K562 (cell line): ENCODE data around the gene LIMS2. TPM values are rescaled to one million over a fixed set of nuclear protein-coding genes. Genes with fewer than 3 reads are reported as not detected.

ENCODE experiments used
- ATAC-seq: fragments of 200-7000 bp; cut with Tn5 transposase; 3 replicates; pipeline ENCODE4 v1.9.1; 2020; ENCODE audit warnings: moderate library complexity
- BruUV-seq: library from RNA; stranded (reverse); fragments of 400-500 nt; replicated peaks from 2 replicates; lab custom pipeline; 2021; lab: Mats Ljungman, UMichigan
- CTCF ChIA-PET: fragments of 300-600 bp; formaldehyde crosslinking; extraction: SDS; loops from one replicate; lab custom pipeline; 2021; ENCODE audit warnings: low intra/inter-chr PET ratio; lab: Yijun Ruan, JAX
- POLR2A ChIA-PET: fragments of 300-600, 350-650 bp; sonication (Branson Sonifier 250); formaldehyde crosslinking; extraction: SDS; loops from one replicate; lab custom pipeline; 2021; ENCODE audit warnings: antibody characterized with exemption, inconsistent platforms; lab: Yijun Ruan, JAX
- DNase-seq, 4 experiments: peaks; one replicate each; pipeline versions ENCODE4 v3.0.0 to v3.0.0-alpha.2; 2011 to 2018; ENCODE audit warnings: low spot score in 3 of 4, mixed read lengths in 3 of 4; ENCODE audit errors: extremely low read depth in 1 of 4
- FAIRE-seq: peaks from 2 replicates; lab custom pipeline; 2011; peaks lifted over from hg19 to GRCh38; lab: Jason Lieb, UNC
- H2AFZ ChIP-seq: 2 replicates; pipeline ENCODE4 v1.6.0; 2011; ENCODE audit warnings: low read depth, low read length, control low read depth, inconsistent platforms
- H3K27ac ChIP-seq: fragments of 200-600 bp; 3 replicates; pipeline ENCODE4 v1.8.0; 2011; ENCODE audit warnings: low read depth, mild to moderate bottlenecking, control low read depth, inconsistent platforms, low read length, moderate library complexity, mixed read lengths; ENCODE audit errors: extremely low read depth
- H3K27me3 ChIP-seq, 2 experiments: fragments of 300-600 bp in 1 of 2; 2 replicates in 1 of 2; 3 replicates in 1 of 2; pipeline versions ENCODE4 v1.6.0 to v1.8.0; 2011; ENCODE audit warnings: inconsistent platforms in 2 of 2, low read length in 2 of 2, mild to moderate bottlenecking in 1 of 2, mixed read lengths in 1 of 2, moderate library complexity in 1 of 2; ENCODE audit not compliant: control insufficient read depth in 2 of 2, insufficient read depth in 2 of 2
- H3K36me3 ChIP-seq: fragments of 300-600 bp; 3 replicates; pipeline ENCODE4 v1.8.0; 2011; ENCODE audit warnings: mild to moderate bottlenecking, low read length, inconsistent platforms; ENCODE audit not compliant: control insufficient read depth, insufficient read depth
- H3K4me1 ChIP-seq, 2 experiments: fragments of 200-600 bp in 1 of 2; replicated peaks in 1 of 2; 2 replicates in 1 of 2; 3 replicates in 1 of 2; pipeline versions ENCODE4 v1.5.1 to v1.8.0; 2011; ENCODE audit warnings: inconsistent platforms in 2 of 2, low read length in 2 of 2, mild to moderate bottlenecking in 1 of 2, mixed read lengths in 1 of 2, moderate library complexity in 1 of 2; ENCODE audit not compliant: control insufficient read depth in 2 of 2, insufficient read depth in 2 of 2
- H3K4me2 ChIP-seq: 2 replicates; pipeline ENCODE4 v1.6.1; 2011; ENCODE audit warnings: low read length, control low read depth, inconsistent platforms, mixed read lengths; ENCODE audit not compliant: insufficient read depth
- H3K4me3 ChIP-seq: fragments of 200-600 bp; sonication (generic), shearing (Covaris generic); 2 replicates; pipeline ENCODE4 v1.5.1; 2016; ENCODE audit warnings: control low read depth, inconsistent platforms
- H3K79me2 ChIP-seq: fragments of 200-600 bp; 3 replicates; pipeline ENCODE4 v1.8.0; 2011; ENCODE audit warnings: low read length, inconsistent platforms; ENCODE audit not compliant: control insufficient read depth, insufficient read depth
- H3K9ac ChIP-seq, 2 experiments: 2 replicates each; pipeline versions ENCODE4 v1.6.0 to v1.6.1; 2011; ENCODE audit warnings: low read depth in 2 of 2, low read length in 2 of 2, control low read depth in 1 of 2, inconsistent platforms in 1 of 2, mild to moderate bottlenecking in 1 of 2, mixed read lengths in 1 of 2; ENCODE audit not compliant: insufficient read depth in 1 of 2
- H3K9me1 ChIP-seq: one replicate; pipeline ENCODE4 v1.6.0; 2011; ENCODE audit warnings: inconsistent platforms, mild to moderate bottlenecking, low read length, moderate library complexity; ENCODE audit not compliant: control insufficient read depth, insufficient read depth
- H3K9me3 ChIP-seq: replicated peaks from 2 replicates; pipeline ENCODE4 v1.5.1; 2011; ENCODE audit warnings: low read depth, low read length, inconsistent platforms; ENCODE audit not compliant: control insufficient read depth, insufficient read depth
- H4K20me1 ChIP-seq: replicated peaks from 2 replicates; pipeline ENCODE4 v1.6.1; 2011; ENCODE audit warnings: low read length, inconsistent platforms, mixed read lengths; ENCODE audit not compliant: control insufficient read depth, insufficient read depth
- EZH2 ChIP-seq: IDR thresholded peaks from 2 replicates; pipeline ENCODE4 v1.6.1; 2012; ENCODE audit warnings: low read depth, mild to moderate bottlenecking, inconsistent platforms, low read length, borderline replicate concordance
- HIVEP1 ChIP-seq: fragments of 250-450 bp; sonication (Bioruptor Pico); IDR thresholded peaks from 2 replicates; pipeline ENCODE4 v1.4.0; 2020; ENCODE audit warnings: mild to moderate bottlenecking
- NCOA2 ChIP-seq, 2 experiments: fragments of 450-650 bp; IDR thresholded peaks; 2 replicates each; pipeline ENCODE4 v1.6.1; 2018; ENCODE audit warnings: mild to moderate bottlenecking in 2 of 2, moderate library complexity in 1 of 2; ENCODE audit not compliant: partially characterized antibody in 2 of 2
- ZFX ChIP-seq: sonication (generic); formaldehyde crosslinking; IDR thresholded peaks from 2 replicates; pipeline ENCODE4 v1.8.0; 2022; ENCODE audit warnings: mild to moderate bottlenecking, missing genetic modification reagents, moderate library complexity
- WGBS: fragments of 100-300 bp; shearing (Covaris generic); methylation state at CpG from one replicate; pipeline ENCODE4 v1.1.6; 2016; ENCODE audit warnings: low coverage, mixed read lengths; ENCODE audit not compliant: insufficient coverage; ENCODE audit errors: missing lambda C conversion rate; 5-methylcytosine and 5-hydroxymethylcytosine counted together
- in situ Hi-C: fragments of 300-500 bp; cut with MboI; formaldehyde crosslinking; loops from 4 replicates; pipeline ENCODE4 v1.15.0; 2018; ENCODE audit warnings: inconsistent platforms, mixed read lengths
- intact Hi-C: fragments of 100-400 bp; cut with micrococcal nuclease; formaldehyde crosslinking; loops from 2 replicates; pipeline ENCODE4 v1.14.2; 2022
- polyA plus RNA-seq, 8 experiments: library from polyadenylated mRNA; depleted of rRNA in 4 of 8; stranded (reverse) in 5 of 8; unstranded in 3 of 8; fragments of >200 nt; fragmentation: Nextera tagmentation in 2 of 8; fragmentation: Illumina TruSeq in 1 of 8; extraction: Ambion mirVana in 2 of 8; extraction: Trizol in 1 of 8; gene quantifications; 2 replicates each; pipeline versions ENCODE4 v1.2.1 to v1.2.3, GENCODE V29; 2011 to 2014; ENCODE audit warnings: inconsistent platforms in 1 of 8, missing spikeins in 1 of 8
- total RNA-seq, 7 experiments: library from RNA; depleted of rRNA in 6 of 7; stranded (reverse); fragments of >200 nt in 6 of 7; fragmentation: Illumina TruSeq in 2 of 7; extraction: Trizol in 2 of 7; gene quantifications; 2 replicates each; pipeline versions ENCODE4 v1.2.1 to v1.2.3, GENCODE V29; 2011 to 2021; ENCODE audit warnings: low replicate concordance in 1 of 7
- TF ChIP-seq, protein P1 (sequence below): fragments of 450-650 bp; IDR thresholded peaks from 2 replicates; pipeline ENCODE4 v1.6.1; 2018; ENCODE audit not compliant: partially characterized antibody

The LIMS2 gene
- total and polyA plus RNA-seq, 9 of the 15 experiments (the other 6 are each of a cell fraction or from before 2014, with no cell fraction given), result 0.04 to 0.22 TPM; not detected in 7

DNA sequence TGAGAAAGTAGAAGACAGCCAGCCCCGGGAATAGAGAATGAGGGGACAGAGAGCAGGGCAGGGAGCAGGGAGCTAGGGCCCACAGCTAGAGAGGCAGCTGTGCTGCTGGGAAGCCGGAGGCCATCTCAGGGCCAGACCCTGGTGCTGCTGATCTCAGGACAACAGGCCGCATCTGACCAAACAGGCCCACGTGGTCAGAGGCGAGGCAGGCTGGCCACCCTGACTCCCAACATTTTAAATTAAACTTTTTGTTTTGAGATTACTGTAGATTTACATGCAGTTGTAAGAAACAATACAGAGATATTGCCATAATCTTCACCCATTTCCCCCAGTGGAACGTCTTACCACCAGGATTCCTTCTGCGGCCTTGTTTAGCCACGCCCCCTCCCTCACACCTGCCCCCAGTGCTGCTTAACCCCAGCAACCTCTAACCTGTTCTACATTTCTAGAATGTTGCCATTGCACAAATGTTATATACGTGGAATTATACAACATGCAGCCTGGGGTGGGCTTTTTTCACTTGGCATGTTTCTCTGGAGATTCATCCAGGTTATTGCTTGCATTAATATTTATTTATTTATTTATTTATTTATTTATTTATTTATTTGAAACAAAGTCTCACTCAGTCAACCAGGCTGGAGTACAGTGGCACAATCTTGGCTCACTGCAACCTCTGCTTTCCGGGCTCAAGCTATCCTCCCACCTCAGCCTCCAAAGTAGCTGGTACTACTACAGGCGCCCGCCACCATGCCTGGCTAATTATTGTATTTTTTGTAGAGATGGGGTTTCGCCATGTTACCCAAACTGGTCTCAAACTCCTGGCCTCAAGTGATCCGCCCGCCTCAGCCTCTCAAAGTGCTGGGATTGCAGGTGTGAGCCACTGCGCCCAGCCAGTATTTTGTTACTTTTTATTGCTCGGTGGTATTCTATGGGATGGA, 78.0 kb downstream of the LIMS2 start:
- TF ChIP-seq EZH2, result no peak
- no peak for TF ChIP-seq NCOA2 (IDR thresholded peaks at IDR 0.05; ENCODE audit: partially characterized antibody in 2 of 2)
- peak; percentile 15; the same call in 1 of the 2 replicates for TF ChIP-seq ZFX
- TF ChIP-seq, protein P1, sequence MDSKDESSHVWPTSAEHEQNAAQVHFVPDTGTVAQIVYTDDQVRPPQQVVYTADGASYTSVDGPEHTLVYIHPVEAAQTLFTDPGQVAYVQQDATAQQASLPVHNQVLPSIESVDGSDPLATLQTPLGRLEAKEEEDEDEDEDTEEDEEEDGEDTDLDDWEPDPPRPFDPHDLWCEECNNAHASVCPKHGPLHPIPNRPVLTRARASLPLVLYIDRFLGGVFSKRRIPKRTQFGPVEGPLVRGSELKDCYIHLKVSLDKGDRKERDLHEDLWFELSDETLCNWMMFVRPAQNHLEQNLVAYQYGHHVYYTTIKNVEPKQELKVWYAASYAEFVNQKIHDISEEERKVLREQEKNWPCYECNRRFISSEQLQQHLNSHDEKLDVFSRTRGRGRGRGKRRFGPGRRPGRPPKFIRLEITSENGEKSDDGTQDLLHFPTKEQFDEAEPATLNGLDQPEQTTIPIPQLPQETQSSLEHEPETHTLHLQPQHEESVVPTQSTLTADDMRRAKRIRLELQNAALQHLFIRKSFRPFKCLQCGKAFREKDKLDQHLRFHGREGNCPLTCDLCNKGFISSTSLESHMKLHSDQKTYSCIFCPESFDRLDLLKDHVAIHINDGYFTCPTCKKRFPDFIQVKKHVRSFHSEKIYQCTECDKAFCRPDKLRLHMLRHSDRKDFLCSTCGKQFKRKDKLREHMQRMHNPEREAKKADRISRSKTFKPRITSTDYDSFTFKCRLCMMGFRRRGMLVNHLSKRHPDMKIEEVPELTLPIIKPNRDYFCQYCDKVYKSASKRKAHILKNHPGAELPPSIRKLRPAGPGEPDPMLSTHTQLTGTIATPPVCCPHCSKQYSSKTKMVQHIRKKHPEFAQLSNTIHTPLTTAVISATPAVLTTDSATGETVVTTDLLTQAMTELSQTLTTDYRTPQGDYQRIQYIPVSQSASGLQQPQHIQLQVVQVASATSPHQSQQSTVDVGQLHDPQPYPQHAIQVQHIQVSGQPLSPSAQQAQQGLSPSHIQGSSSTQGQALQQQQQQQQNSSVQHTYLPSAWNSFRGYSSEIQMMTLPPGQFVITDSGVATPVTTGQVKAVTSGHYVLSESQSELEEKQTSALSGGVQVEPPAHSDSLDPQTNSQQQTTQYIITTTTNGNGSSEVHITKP, result no peak
- no peak for TF ChIP-seq HIVEP1 (CRISPR knock-in tag)
- ATAC-seq (no peak), DNase-seq (no peak), FAIRE-seq (no peak)
- no peak overlapping the region for H3K9ac ChIP-seq
- no peaks in the 10 kb centered on the region for H4K20me1 ChIP-seq
- intact Hi-C loops (no loop called here), in situ Hi-C loops (no loop called here)
- H3K79me2 ChIP-seq, result no peaks in the 10 kb centered on the region
- ChIA-PET POLR2A (interaction anchor here (0.7 kb wide), 1 partner anchor 19 kb away, joined by 3 read pairs; no protein-coding TSS in a partner anchor), CTCF (no interaction called here)
- H3K9me3 ChIP-seq, result no peaks in the 10 kb centered on the region
- H3K36me3 ChIP-seq, result no peaks in the 10 kb centered on the region
- no peak overlapping the region for H3K4me2 ChIP-seq
- H3K27me3 ChIP-seq, result peaks cover 0 to 18% of the 10 kb centered on the region in 2 experiments; a peak in 3 of 5 replicates
- peaks cover 0 to 13% of the 10 kb centered on the region in 2 experiments; a peak in 1 of 5 replicates for H3K4me1 ChIP-seq
- H3K27ac ChIP-seq, result no peak overlapping the region
- 50% methylated on average over 17 of the region's 17 CpGs for WGBS
- H3K9me1 ChIP-seq, result no peaks in the 10 kb centered on the region
- no peak overlapping the region for H3K4me3 ChIP-seq
- BruUV-seq, result no TSS peak
- no peak overlapping the region; the same call in 1 of the 2 replicates for H2AFZ ChIP-seq
